Colon (tissue), 2 donors: ENCODE results near the gene RALGDS.

Source experiments
- FAIRE-seq: peaks from 2 replicates; lab custom pipeline; 2012; peaks lifted over from hg19 to GRCh38; lab: Jason Lieb, UNC
- donor health status: control.
- donor health status: control.

Gene RALGDS

DNA sequence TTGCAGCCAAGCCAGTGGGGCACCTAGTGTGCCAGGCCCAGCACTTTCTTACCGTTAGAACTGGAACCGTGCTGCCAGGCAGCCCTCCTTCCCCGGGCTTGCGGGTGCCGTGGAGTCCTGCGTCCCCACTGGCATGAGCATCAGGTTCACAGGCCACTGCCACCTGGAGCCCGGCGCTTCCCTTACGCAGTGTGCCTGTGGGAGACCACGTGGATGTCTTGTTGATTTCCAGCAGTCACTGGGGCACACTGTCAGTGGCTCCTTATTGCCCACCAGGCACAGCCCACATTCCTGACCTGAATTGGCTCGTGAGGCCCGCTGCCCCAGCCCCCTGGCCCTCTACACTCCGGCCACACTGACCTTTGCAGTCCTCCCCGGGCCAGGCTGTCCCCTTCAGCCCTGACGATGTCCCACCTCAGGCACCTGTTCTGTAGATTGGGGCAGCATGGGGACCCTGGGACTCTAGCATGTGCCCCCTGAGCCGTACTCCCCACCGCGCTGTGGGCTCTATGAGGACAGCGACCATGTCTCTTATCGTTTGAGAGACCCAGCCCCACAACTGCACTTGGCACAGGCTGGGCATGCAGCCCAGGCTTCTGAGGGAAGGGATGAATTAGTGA is 69.6 kb downstream of the RALGDS start:
- FAIRE-seq: no peak

DNA sequence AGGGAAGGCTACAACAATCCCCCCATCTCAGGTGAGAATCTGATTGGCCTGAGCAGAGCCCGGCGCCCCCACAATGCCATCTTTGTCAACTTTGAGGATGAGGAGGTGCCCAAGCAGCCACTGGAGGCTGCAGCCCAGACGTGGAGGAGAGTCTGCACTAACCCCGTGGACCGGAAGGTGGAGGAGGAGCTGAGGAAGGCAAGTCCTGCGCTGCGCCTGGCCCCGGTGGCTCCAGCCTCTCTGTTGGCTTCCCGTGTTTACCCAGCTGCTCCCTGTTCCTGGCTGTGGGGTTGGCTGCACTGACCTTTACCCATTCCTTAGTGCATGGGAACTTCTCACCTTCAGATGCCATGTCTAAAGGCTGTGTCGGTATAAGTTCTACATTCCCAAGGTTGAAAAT is 70.3 kb downstream of the RALGDS start:
- FAIRE-seq: no peak

DNA sequence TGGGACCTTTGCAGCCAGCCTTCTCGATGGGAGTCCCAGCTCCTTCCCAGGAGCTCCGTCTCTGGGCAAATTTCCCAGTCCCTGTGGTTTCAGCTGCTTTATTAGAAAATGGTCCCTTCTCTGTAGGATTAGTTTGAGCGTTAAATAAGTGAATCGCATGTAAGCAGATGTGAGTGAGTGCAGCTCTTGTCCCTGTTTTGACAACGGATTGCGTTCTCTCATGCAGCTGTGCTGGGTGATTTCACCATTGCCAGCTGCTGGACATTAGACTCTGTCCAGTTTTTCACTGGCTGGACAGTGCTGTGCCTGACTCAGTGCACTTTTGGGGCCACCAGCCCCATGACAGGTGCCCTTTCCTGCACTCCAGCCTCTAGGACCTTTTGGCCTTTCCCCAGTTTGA is 70.9 kb downstream of the RALGDS start:
- no peak for FAIRE-seq

DNA sequence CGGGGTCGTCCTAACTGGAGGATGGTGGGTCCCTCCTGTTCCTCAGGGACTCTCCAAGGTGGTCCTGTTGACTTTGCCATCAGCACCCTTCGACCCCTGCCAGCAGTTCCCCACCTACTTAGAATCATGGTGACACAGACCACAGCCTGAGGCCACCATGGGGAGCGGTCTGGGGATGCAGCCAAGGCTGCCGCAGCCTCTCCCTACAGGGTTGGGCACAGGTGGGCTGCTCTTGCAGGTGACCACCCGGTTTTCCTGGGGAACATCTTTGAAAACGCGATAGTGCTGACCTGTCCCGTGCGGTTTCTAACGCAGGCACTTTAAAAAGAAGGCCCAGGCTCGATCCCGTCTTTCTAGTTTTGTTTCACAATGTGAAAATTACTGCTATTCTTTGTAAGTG is 72.0 kb downstream of the RALGDS start:
- FAIRE-seq: no peak

DNA sequence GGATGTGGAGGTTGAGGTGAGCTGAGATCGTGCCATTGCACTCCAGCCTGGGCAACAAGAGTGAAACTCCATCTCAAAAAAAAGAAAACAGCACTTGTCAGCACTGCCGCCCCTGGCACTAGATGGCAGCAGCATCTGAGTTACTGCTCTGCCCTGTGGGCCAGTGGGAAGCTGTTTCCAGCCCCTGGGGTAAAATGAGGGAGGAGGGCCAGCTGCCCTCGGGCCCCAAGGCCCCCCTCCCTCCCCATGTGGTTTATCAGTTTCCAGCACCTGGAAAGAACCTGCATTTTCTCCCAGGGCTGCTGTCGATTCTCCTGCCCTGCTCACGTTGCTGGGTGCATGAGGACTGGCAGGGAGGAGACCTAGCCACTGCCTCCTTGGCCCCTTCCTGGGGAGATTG is 72.4 kb downstream of the RALGDS start:
- FAIRE-seq: no peak
